Activated CD8-positive, alpha-beta memory T cell treated with anti-CD3 and anti-CD28 coated beads, Interleukin-2, amount 50 U/mL, for 1 hour (primary cell): ENCODE data around the gene ASCC2.
"Not testable (repeated sequence)": the region's sequence is repeated elsewhere in the genome, so short reads cannot be mapped to it uniquely, and the experiment has no call there.

Experiments
- DNase-seq: peaks from one replicate; pipeline ENCODE4 v3.0.0-alpha.2; 2020; ENCODE audit errors: extremely low read depth

Gene ASCC2, protein sequence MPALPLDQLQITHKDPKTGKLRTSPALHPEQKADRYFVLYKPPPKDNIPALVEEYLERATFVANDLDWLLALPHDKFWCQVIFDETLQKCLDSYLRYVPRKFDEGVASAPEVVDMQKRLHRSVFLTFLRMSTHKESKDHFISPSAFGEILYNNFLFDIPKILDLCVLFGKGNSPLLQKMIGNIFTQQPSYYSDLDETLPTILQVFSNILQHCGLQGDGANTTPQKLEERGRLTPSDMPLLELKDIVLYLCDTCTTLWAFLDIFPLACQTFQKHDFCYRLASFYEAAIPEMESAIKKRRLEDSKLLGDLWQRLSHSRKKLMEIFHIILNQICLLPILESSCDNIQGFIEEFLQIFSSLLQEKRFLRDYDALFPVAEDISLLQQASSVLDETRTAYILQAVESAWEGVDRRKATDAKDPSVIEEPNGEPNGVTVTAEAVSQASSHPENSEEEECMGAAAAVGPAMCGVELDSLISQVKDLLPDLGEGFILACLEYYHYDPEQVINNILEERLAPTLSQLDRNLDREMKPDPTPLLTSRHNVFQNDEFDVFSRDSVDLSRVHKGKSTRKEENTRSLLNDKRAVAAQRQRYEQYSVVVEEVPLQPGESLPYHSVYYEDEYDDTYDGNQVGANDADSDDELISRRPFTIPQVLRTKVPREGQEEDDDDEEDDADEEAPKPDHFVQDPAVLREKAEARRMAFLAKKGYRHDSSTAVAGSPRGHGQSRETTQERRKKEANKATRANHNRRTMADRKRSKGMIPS

DNA sequence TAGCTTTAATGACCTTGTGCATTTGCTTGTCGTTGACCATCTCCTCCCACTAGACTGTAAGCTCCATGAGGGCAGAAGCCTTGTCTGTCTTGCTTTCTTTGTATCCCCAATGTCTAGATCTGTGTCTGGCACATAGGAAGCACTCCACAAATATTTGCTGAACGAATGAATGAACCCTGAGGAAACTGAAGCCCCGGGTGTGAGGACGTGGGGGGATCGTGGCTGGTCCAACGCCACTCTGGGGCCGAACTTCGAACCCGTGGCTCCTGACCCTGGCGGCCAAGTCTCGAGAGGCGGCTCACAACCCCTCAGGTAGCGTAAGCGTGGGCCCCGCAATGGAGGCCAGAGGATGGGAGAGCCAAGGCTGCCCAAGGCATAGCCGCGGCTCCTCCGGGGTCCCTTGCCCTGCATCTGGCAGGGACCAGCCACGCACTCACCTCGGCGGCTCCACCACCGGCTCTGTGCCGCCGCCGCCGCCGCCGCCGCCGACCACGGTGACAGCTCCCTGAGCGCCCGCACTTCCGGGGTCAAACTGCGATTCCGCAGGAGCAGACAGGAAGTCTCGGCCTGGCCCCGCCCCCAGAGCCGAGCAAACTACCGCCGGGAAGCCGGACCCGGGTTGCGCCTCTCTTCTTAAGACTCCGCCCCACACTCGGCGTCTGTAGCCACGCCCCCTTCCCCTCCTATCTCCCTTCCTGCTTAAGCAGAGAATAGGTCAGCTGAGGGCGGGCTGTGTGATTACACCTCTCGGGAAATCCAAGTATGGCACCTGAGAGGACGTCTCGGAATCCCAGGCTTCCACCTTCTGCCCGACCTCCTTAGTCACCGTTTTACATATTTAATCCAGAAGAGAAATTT, at the start of gene ASCC2:
Gene ASCC2 (minus strand): TSS at position 534 of the 858 bp plus-strand sequence. CDS start 5,949 bp downstream, outside the sequence.
- DNase-seq = peak; percentile 96

DNA sequence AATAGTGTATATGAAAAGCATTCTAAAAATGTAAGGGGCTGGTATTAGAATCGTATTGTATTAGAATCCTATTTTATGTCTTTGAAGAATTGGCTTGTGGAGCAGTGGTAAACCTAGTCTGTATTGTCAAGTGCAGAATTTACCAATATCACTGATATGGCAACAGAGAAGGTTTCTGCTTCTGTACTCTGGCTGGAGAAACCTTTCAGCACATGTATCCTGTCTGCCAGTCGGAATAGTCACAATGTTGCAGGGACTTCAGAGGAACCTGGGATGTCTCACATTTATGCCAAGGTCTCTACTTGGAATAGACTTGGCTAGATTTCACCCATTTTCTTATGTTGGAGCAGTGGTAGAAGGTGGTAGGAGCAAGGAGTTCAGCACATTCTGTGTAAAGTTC, 49.3 kb upstream of the ASCC2 start:
- DNase-seq = no peak

DNA sequence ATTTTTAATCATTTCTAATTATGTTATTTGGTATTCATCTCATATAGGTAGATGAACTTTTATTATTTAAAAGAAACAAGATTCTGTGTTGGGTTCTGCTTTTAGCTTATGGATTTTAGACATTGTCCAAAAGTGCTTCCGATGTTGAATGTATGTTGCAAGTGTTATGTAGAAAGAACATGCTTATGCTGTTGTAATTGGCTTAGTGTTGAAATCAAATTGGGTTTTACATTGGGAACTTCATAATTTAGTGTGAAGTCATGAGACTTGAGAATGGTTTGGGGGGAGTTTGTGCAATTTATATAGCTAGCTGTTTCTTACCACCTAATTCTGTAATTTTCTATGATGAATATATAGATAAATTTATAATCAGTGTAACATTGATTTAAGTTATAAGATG, 48.5 kb upstream of the ASCC2 start:
- no peak for DNase-seq

DNA sequence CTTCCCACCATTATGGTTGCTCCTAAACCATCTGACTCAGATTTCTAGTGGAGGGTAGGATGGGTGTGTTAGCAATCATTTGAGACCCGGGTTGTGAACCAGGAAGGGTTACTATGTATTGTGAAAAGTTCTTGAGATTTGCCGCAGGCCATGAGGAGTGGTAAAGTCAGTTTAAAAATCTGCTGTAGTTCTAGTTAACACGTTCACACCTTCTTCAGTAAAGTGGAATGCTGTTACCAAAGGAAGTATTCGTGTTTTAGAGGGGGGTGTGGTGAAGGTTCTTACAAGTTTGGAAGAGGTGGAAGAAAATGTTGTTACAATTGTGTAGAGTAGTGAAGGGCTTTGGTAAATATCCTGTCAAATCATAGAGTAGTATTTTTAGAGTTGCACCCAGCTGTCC, 47.5 kb upstream of the ASCC2 start:
- DNase-seq = no peak

DNA sequence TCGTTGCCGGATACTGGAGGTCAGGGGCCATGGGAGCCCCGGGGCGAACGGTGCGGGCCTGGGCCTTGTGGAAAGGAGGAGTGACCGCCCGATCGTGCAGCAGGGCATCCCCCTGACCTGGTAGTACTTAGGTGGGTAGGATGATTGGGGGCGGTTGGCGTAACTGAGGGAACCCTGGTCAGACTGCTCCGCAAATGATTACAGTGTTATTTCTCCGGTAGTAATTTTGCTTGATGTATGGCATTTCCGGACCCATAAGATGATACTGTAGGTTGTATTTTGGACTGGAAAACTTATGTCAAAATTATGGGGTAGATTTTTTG, 45.7 kb upstream of the ASCC2 start:
- DNase-seq = no peak

DNA sequence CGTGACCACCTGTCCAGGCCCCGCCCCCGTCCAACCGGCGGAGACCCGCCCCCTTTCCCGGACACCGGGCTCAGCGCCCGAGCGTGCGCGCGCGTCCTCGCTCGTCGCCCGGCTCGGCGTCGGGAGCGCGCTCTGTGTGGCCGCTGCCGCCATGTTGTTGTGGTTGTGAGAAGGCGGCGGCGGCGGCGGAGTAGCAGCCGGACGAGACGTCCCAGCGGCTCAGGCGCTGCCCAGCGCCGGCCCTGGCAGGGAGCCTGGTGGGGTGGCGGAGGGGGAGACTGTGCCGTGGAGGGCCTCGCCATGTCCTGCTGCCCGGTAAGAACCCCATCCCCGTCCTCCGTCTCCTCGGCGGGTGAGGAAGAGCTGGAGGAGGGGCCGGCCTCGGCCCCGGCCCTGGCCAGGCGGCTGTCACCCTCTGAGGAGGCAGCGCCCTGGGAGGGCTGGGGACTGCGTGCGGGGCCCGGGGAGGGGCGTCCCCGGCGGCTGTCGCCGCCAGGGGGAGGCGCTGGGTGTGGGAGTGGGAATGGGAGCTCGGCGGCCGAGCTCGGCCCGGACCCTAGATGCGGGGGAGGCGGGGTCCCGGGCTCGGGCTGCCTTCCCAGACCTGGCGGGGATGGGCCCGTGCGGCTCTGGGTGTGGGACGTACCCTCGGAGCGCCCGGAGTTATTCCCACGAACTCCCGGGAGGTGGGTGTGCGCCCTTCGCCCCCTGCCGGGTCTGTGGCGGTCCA, 45.1 kb upstream of the ASCC2 start, which contains the start of gene MTMR3:
Gene MTMR3 (plus strand): TSS at position 130 of the 730 bp plus-strand sequence. CDS start 87,886 bp downstream, outside the sequence.
- peak; percentile 46 for DNase-seq

DNA sequence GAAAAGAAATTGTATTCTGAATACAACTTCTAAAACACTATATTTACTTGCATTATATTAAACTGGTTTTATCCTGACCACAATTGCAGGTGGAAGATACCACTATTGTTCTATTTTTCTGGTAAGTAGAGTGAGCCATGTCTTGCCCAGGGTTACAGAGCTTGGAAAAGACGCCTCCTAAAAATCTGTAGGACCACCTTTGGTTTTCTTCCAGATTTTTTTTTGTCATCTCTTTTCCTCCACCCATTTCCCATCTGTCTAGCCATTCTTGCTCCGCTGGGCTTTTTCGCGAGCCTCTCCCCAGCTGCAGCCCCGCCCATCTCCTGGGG, 44.6 kb upstream of the ASCC2 start:
- no peak for DNase-seq

DNA sequence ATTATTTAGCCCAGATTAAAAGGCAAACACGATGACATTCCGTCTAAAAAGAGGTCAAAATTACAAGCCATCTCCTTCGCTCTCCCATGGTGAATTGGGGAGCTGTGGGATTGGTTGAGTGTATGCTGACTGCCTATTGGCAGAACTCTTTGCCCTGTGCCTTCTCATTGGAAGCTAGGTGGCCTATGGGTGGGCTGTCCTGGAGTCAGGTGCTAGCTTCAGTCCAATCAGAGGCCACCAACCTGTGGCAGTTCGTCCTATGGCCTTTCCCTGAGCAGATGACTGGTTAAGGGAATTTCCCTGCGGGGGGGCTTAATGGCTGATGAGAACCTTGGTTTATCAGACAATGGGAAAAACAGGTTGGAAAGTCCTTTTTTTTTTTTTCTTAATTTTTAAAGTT, 41.7 kb upstream of the ASCC2 start:
- DNase-seq = no peak

DNA sequence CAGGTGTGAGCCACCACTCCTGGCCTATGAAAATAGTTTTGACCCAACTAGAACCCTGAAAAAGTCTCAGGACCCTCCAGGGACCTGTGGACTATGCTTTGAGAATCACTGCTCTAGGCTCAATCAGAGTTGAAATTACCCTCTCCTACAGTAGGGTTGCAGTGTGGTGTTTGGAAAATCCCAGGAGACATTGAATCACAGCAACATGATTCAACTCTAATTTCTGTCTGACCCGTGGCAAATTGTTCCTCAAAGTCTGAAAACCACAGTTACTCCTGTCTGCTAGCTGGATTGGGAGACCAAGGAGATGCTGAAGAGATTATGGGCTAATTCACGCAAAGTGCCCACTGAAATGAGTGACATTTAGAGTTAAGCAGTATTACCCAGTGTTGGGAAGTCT, 39.5 kb upstream of the ASCC2 start:
- DNase-seq = no peak

DNA sequence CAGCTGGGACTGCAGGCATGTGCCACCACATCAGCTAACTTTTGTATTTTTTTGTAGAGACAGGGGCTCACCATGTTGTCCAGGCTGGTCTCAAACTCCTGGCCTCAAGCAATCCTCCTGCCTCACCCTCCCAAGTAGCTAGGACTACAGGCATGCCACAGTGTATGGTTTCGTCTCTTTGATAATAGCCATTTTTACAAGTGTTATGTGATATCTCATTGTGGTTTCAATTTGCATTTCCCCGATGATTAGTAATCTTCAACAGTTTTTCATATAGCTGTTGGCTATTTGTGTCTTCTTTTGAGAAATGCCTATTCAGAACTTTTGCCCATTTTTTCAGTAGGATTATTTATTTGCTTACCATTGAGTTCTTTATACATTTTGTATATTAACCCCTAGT, 35.9 kb upstream of the ASCC2 start:
- DNase-seq = no peak

DNA sequence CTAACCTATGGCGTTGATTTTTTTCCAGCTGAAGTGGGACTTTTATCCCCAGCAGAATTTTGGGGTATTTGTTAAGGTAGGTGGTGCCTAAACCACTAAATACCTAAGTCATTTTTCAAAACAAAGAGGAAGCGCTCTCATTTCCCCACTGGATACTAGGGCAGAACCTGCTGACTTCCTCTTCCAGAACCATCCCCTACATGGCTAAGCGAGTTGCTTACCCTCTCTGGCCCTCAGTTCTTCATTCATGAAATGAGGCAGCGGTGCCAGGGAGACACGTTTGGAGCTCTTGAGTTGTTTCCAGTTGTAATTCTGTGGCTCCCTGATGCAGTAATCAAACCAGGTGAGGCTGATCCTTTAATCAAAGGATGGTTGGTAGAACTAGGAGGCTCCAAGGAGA, 34.9 kb upstream of the ASCC2 start:
- no peak for DNase-seq

DNA sequence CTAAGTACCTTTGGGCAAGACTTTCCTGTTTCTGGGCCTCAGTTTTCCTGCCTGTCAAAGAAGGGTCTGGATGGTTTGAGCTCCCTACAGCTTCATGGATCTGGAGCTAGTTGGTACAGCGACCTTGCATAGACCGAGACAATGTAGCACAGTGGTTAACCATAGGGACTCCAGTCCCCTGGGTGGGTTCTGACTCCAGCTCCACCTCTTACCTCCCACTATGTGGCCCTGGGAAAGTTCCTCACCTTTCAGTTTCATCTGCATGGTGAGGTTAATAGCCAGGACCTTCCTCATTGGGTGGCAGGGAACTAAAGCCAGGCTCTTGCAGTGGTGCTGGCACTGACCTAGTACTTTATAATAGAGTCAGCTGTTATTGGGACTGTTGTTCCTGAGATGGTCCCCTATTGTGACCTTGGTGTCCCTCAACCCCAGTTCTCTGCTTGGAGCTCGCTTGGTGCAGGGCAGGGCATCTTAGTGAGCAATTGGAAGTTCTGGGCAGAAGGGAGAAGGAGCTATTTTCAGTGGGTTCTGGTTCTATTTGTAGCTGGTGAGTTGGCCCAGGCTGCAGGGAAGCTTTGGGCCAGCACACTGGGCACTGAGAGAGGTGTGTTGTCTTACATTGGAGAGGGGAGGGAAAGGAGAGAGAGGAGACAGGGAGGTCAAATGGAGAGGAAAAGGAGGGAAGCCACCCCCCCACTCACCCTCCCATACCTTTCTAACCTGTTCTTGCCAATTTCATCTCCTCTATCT, 34.2 kb upstream of the ASCC2 start:
- no peak for DNase-seq

DNA sequence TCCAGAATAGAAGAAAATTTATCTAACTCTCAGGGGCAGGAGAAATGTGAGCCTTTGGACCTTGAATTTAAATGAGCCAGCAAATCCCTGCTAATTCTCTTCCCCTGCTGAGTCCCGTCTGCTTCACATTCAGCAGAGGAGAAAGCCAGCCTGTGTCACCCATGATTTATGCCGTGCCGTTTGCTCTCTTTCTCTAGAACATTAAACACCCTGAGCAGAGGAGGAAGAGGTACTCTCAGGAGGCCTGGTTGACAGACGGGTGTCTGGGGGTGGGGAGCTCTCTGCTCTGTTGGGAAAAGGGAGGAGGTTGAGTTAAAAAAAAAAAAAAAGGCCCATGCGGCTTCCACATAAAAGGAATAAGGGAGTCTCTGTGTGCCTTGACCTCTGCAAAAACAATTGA, 33.6 kb upstream of the ASCC2 start:
- no peak for DNase-seq

DNA sequence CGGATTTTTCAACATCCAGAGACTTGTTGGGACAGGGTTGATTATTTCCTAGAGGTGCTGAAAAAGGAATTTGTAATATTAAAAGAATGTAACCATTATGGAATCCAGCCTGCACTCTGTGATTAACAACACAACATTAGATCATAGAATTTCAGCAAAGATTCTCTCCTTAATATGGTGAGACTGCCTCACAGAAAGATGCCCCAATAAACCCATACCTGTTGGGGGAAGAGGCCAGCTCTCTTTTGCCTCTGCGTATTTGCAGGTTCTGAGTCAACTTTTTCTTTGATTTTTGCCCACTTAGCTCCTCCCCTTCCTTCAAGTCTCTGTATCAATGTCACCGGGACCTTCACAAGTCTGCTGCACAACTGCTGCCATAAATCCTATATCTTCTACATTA, 32.5 kb upstream of the ASCC2 start:
- DNase-seq = no peak

DNA sequence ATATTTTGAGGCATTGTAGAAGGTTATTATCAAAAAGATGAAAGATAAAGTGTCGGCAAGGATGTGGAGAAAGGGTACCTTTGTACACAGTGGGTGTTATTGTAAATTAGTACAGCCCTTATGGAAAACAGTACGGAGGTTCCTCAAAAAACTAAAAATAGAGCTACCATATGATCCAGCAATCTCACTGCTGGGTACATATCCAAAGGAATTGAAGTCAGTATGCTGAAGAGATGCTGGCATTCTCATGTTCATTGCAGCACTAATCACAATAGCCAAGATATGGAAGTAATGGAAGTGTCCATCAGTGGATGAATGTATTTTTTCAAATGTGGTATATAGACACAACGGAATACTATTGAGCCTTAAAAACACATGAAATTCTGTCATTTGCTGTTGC, 29.8 kb upstream of the ASCC2 start:
- no peak for DNase-seq

DNA sequence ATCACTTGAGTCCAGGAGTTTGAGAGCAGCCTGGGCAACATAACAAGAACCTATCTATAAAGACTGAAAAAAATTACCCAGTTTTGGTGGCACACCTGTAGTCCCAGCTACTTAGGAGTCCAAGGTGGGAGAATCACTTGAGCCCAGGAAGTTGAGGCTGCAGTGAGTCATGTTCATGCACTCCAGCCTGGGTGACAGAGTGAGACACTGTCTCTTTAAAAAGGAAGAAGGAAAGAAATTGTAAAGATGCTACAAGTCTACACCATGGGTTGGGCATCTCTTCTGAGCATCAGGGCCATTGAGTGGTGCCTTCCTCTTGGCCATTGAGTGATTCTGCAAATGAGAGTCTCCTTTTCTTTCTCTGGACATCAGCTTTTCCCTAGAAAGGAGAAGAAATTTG, 29.2 kb upstream of the ASCC2 start:
- DNase-seq = no peak

DNA sequence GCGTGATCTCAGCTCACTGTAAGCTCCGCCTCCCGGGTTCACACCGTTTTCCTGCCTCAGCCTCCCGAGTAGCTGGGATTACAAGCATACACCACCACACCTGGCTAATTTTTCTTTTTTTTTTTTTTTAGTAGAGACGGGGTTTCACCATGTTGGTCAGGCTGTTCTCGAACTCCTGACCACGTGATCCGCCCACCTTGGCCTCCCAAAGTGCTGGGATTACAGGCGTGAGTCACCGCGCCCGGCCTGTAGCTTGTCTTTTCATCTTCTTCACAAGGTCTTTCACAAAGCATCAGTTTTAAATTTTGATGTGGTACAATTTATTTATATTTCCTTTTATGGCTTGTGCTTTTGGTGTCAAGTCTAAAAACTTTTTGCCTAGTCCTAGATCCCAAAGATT, 27.5 kb upstream of the ASCC2 start:
- DNase-seq = not testable (repeated sequence)

DNA sequence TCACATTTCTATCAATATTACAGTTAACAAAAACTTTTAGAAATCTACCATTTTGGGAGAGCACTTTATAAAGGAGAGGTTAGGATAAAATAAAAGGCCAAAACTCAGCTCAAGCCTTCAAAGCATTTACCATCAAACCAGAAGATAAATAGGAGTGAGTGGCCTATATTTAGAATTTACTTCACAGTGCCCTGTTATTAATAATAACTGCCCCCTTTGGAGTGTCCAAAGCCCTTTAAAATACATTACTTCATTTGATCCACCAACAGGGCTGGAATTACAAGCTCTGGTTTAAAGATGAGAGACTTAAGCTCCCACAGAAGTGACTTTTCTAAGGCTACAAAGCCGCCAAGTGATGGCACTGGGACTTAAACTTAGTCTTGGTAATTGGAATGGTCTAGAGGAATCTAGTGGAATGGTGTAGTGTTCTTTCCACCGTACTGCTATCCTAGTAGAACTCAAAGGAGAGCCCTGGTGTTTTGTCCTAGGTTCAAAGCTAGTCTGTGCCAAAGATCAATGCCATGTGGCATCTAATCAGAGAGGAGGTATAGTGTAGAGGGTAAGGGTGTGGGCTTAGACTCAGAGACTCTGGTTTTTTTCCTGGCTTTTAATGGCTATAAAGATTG, 23.7 kb upstream of the ASCC2 start:
- DNase-seq = no peak

DNA sequence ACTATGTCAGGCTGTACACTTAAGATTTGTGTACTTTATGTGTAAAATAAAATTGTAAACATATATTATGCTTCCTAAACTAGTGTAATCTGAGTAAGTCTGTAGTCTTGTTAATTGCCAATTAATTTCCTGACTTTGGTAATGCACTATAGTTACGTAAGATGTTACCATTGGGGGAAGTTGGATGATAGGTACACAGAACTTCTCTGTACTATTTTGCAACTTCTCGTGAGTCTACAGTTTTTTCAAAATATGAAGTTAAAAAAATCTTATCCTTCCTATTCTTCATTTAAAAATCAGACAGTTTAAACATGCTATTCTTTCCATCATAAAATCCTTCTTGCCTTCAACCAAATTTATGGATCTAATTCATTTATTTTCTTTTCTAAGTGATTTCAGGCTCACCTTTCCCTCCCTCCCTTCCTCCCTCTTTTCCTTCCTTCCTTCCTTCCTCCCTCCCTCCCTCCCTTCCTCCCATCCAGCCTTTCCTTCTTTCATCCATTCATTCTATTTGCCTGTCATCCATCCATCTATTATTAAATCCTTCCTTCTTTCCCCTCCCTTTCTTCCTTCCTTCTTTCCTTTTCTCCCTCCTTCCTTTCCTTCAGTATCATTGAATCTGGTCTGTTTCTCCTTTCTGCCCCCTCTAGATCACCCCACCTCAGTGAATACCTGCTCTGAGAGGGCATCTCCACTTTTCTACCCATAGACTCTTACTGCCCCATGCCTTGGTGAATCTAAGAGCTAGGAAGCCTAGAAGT, 22.1 kb upstream of the ASCC2 start:
- DNase-seq = no peak

DNA sequence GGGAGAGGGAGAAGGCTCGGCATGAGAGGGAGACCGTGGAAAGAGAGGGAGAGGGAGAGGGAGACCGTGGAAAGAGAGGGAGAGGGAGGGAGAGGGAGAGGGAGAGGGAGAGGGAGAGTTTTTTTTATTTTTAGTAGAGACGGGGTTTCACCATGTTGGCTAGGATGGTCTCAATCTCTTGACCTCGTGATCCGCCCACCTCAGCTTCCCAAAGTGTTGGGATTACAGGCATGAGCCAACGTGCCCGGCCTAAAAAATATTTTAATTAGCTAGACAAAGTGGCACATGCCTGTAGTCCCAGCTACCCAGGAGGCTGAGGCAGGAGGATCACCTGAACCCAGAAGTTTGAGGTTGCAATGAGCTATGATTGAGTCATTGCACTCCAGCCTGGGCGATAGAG, 21.0 kb upstream of the ASCC2 start:
- DNase-seq = not testable (repeated sequence)
